Activated naive CD8-positive, alpha-beta T cell treated with anti-CD3 and anti-CD28 coated beads, Interleukin-2, amount 10 ng/mL, durations not matched to agents 7 days and 5 days (primary cell): Measurements from ENCODE around the gene NSUN2. TPM values are rescaled to one million over a fixed set of nuclear protein-coding genes. Genes with fewer than 3 reads are reported as not detected.
A peak's percentile ranks its signal among the peaks of the same experiment; 100 is the strongest.

Source experiments
- ATAC-seq: fragments of 150-1000 bp; cut with Tn5 transposase; one replicate; pipeline ENCODE4 v1.10.0; 2021; ENCODE audit warnings: low read depth, moderate library complexity
- POLR2A ChIA-PET: fragments of 350-600 bp; sonication (Branson Sonifier 250); formaldehyde crosslinking; loops from one replicate; lab custom pipeline; 2021; ENCODE audit warnings: antibody characterized with exemption; lab: Charles Lee
- DNase-seq: peaks from one replicate; pipeline ENCODE4 v3.0.0; 2021
- H3K27ac Mint-ChIP-seq: one replicate; pipeline ENCODE4 v1.8.0; 2022; ENCODE audit warnings: mild to moderate bottlenecking, mixed read lengths
- H3K27me3 Mint-ChIP-seq: one replicate; pipeline ENCODE4 v1.8.0; 2022; ENCODE audit warnings: mild to moderate bottlenecking, moderate library complexity, mixed read lengths
- H3K36me3 Mint-ChIP-seq: one replicate; pipeline ENCODE4 v1.8.0; 2021; ENCODE audit warnings: mild to moderate bottlenecking, mixed read lengths
- H3K4me1 Mint-ChIP-seq: one replicate; pipeline ENCODE4 v1.8.0; 2021; ENCODE audit warnings: mixed read lengths
- H3K4me3 Mint-ChIP-seq: one replicate; pipeline ENCODE4 v1.8.0; 2022; ENCODE audit warnings: mild to moderate bottlenecking, moderate library complexity, mixed read lengths
- H3K9me3 Mint-ChIP-seq: one replicate; pipeline ENCODE4 v1.8.0; 2021; ENCODE audit warnings: mixed read lengths
- total RNA-seq, 2 experiments: library from RNA; stranded (reverse); gene quantifications; one replicate each; pipeline ENCODE4 v1.2.3, GENCODE V29; 2021

NSUN2 gene
- total RNA-seq, 2 experiments from 2014 or later, result 75.0 to 78.2 TPM

- ATAC-seq, result no peak
- no peak overlapping the region for H3K27ac Mint-ChIP-seq
- DNase-seq, result no peak
Measured at GRCh38 chr5:6594066-6594465, 38.8 kb downstream of the NSUN2 start.

GRCh38 chr5:6593148-6594016, 39.5 kb downstream of the NSUN2 start:
- Mint-ChIP-seq H3K4me3 (no peak overlapping the region), H3K27me3 (peaks cover 14% of the 10 kb centered on the region), H3K4me1 (peaks cover 6% of the 10 kb centered on the region), H3K27ac (no peak overlapping the region), H3K9me3 (no peaks in the 10 kb centered on the region), H3K36me3 (peaks cover 16% of the 10 kb centered on the region)
- ATAC-seq (no peak), DNase-seq (no peak)
- POLR2A ChIA-PET, result no interaction called here

More at GRCh38 chr5:6594066-6594465, 38.8 kb downstream of the NSUN2 start:
- H3K27me3 Mint-ChIP-seq, result peaks cover 12% of the 10 kb centered on the region
- H3K9me3 Mint-ChIP-seq, result no peaks in the 10 kb centered on the region
- POLR2A ChIA-PET, result no interaction called here
- peaks cover 17% of the 10 kb centered on the region for H3K36me3 Mint-ChIP-seq
- no peak overlapping the region for H3K4me3 Mint-ChIP-seq
- peaks cover 6% of the 10 kb centered on the region for H3K4me1 Mint-ChIP-seq

GRCh38 chr5:6592601-6593000, 40.2 kb downstream of the NSUN2 start:
- peaks cover 12% of the 10 kb centered on the region for H3K36me3 Mint-ChIP-seq
- H3K4me3 Mint-ChIP-seq, result no peak overlapping the region
- H3K27me3 Mint-ChIP-seq, result peaks cover 14% of the 10 kb centered on the region
- H3K27ac Mint-ChIP-seq, result no peak overlapping the region
- DNase-seq, result no peak
- peaks cover 6% of the 10 kb centered on the region for H3K4me1 Mint-ChIP-seq
- ATAC-seq, result no peak
- POLR2A ChIA-PET, result no interaction called here
- H3K9me3 Mint-ChIP-seq, result no peaks in the 10 kb centered on the region

- H3K4me3 Mint-ChIP-seq, result no peak overlapping the region
- H3K36me3 Mint-ChIP-seq, result peaks cover 4% of the 10 kb centered on the region
- peaks cover 14% of the 10 kb centered on the region for H3K27me3 Mint-ChIP-seq
- ATAC-seq, result no peak
- no peak overlapping the region for H3K27ac Mint-ChIP-seq
- POLR2A ChIA-PET, result no interaction called here
- peaks cover 6% of the 10 kb centered on the region for H3K4me1 Mint-ChIP-seq
- H3K9me3 Mint-ChIP-seq, result no peaks in the 10 kb centered on the region
- no peak for DNase-seq
Measured at GRCh38 chr5:6591671-6592288, 41.1 kb downstream of the NSUN2 start.

GRCh38 chr5:6590581-6590980, 42.3 kb downstream of the NSUN2 start:
- Mint-ChIP-seq H3K27ac (no peak overlapping the region), H3K27me3 (peaks cover 18% of the 10 kb centered on the region), H3K9me3 (no peaks in the 10 kb centered on the region), H3K4me3 (no peak overlapping the region), H3K36me3 (peaks cover 3% of the 10 kb centered on the region), H3K4me1 (peaks cover 6% of the 10 kb centered on the region)
- DNase-seq, result no peak
- no peak for ATAC-seq
- POLR2A ChIA-PET, result no interaction called here

- Mint-ChIP-seq H3K27me3 (peaks cover 41% of the 10 kb centered on the region), H3K4me3 (no peak overlapping the region), H3K4me1 (peaks cover 10% of the 10 kb centered on the region), H3K9me3 (no peaks in the 10 kb centered on the region), H3K36me3 (no peaks in the 10 kb centered on the region), H3K27ac (no peak overlapping the region)
- POLR2A ChIA-PET, result no interaction called here
- no peak for DNase-seq
- no peak for ATAC-seq
Measured at GRCh38 chr5:6587171-6587570, 45.7 kb downstream of the NSUN2 start.

- POLR2A ChIA-PET, result no interaction called here
- no peak for DNase-seq
- Mint-ChIP-seq H3K27me3 (peaks cover 46% of the 10 kb centered on the region), H3K36me3 (no peaks in the 10 kb centered on the region), H3K27ac (no peak overlapping the region), H3K4me1 (peaks cover 9% of the 10 kb centered on the region), H3K4me3 (no peak overlapping the region), H3K9me3 (no peaks in the 10 kb centered on the region)
- no peak for ATAC-seq
Measured at GRCh38 chr5:6586647-6587042, 46.2 kb downstream of the NSUN2 start.

GRCh38 chr5:6585939-6586646, 46.8 kb downstream of the NSUN2 start:
- Mint-ChIP-seq H3K27me3 (peaks cover 51% of the 10 kb centered on the region), H3K4me1 (peaks cover 8% of the 10 kb centered on the region), H3K4me3 (no peak overlapping the region), H3K9me3 (no peaks in the 10 kb centered on the region), H3K36me3 (no peaks in the 10 kb centered on the region), H3K27ac (no peak overlapping the region)
- no peak for ATAC-seq
- DNase-seq, result no peak
- POLR2A ChIA-PET, result no interaction called here

GRCh38 chr5:6585168-6585567, 47.7 kb downstream of the NSUN2 start:
- Mint-ChIP-seq H3K27me3 (peaks cover 53% of the 10 kb centered on the region), H3K4me1 (peaks cover 4% of the 10 kb centered on the region), H3K9me3 (no peaks in the 10 kb centered on the region), H3K27ac (no peak overlapping the region), H3K36me3 (no peaks in the 10 kb centered on the region), H3K4me3 (no peak overlapping the region)
- ATAC-seq (no peak), DNase-seq (no peak)
- POLR2A ChIA-PET, result no interaction called here

- H3K27me3 Mint-ChIP-seq, result peaks cover 52% of the 10 kb centered on the region
Measured at GRCh38 chr5:6584727-6585126, 48.1 kb downstream of the NSUN2 start.

GRCh38 chr5:6584101-6584645, 48.7 kb downstream of the NSUN2 start:
- DNase-seq (no peak), ATAC-seq (no peak)
- POLR2A ChIA-PET, result no interaction called here
- peak overlapping the region; percentile 53 for H3K4me3 Mint-ChIP-seq
- H3K27ac Mint-ChIP-seq, result no peak overlapping the region
- no peaks in the 10 kb centered on the region for H3K9me3 Mint-ChIP-seq
- peaks cover 52% of the 10 kb centered on the region for H3K27me3 Mint-ChIP-seq
- H3K4me1 Mint-ChIP-seq, result peaks cover 4% of the 10 kb centered on the region
- no peaks in the 10 kb centered on the region for H3K36me3 Mint-ChIP-seq

More at GRCh38 chr5:6584727-6585126, 48.1 kb downstream of the NSUN2 start:
- Mint-ChIP-seq H3K36me3 (no peaks in the 10 kb centered on the region), H3K4me1 (peaks cover 4% of the 10 kb centered on the region), H3K27ac (no peak overlapping the region), H3K9me3 (no peaks in the 10 kb centered on the region), H3K4me3 (no peak overlapping the region)
- DNase-seq (no peak), ATAC-seq (no peak)
- POLR2A ChIA-PET, result no interaction called here

GRCh38 chr5:6583049-6583880, 49.6 kb downstream of the NSUN2 start:
- H3K36me3 Mint-ChIP-seq, result no peaks in the 10 kb centered on the region
- H3K27me3 Mint-ChIP-seq, result peaks cover 48% of the 10 kb centered on the region
- peak overlapping the region; percentile 42 for H3K4me3 Mint-ChIP-seq
- peaks cover 4% of the 10 kb centered on the region for H3K4me1 Mint-ChIP-seq
- POLR2A ChIA-PET, result no interaction called here
- H3K27ac Mint-ChIP-seq, result no peak overlapping the region
- DNase-seq, result peak; percentile 66
- peak; percentile 89 for ATAC-seq
- no peaks in the 10 kb centered on the region for H3K9me3 Mint-ChIP-seq
